ENCODE data around the gene KCNIP1. TPM values are rescaled to one million over a fixed set of nuclear protein-coding genes. Genes with fewer than 3 reads are reported as not detected.

The KCNIP1 gene
- total and polyA plus RNA-seq, 9 of the 15 experiments (the other 6 are each of a cell fraction or from before 2014, with no cell fraction given): not detected

- TF ChIP-seq ZFP36 (IDR thresholded peaks at IDR 0.05; ENCODE audit: low read depth, low read length, partially characterized antibody): peak; percentile 51
- no peak for TF ChIP-seq SRSF7 (optimal IDR thresholded peaks at IDR 0.05; ENCODE audit: low read depth, low read length)
- TF ChIP-seq TEAD1 (CRISPR knock-in tag; IDR thresholded peaks at IDR 0.05): peak in 1 of 2 experiments; percentile 52; a peak in 1 of 4 replicates
- 0 out of 6 replicates have a peak, but pooled peaks of 1 of the 3 experiments have one; percentile 13 for TF ChIP-seq CTCF (IDR thresholded peaks at IDR 0.05 in 2 of 3, conservative IDR thresholded peaks at IDR 0.05 in 1 of 3; ENCODE audit: insufficient read depth in 2 of 3, low read depth in 1 of 3, low read length in 3 of 3)
- peak; percentile 33 for TF ChIP-seq RBM25 (IDR thresholded peaks at IDR 0.05; ENCODE audit: low read depth, low read length, severe bottlenecking)
- BruUV-seq (replicated peaks): no TSS peak
- peaks cover 3% of the 10 kb centered on the region for H3K9me1 ChIP-seq (ENCODE audit: control insufficient read depth, insufficient read depth, low read length)
- DNase-seq (ENCODE audit: extremely low read depth in 1 of 4, low spot score in 3 of 4) (peak in 3 of 4 experiments; percentile 10 to 24 (median 20)), FAIRE-seq (no peak), ATAC-seq (peak; percentile 37)
- ChIA-PET POLR2A (interaction anchor here (0.6 kb wide), 1 partner anchor 122 kb away, joined by 3 read pairs; no protein-coding TSS in a partner anchor), CTCF (ENCODE audit: low intra/inter-chr PET ratio) (interaction anchor here (0.6 to 1.9 kb wide), 5 partner anchors 29 to 836 kb away, joined by 3 to 10 read pairs (median 3); no protein-coding TSS in a partner anchor)
- H3K4me1 ChIP-seq (replicated peaks in 1 of 2; ENCODE audit: control insufficient read depth in 2 of 2, insufficient read depth in 2 of 2, low read length in 2 of 2): peaks cover 4 to 11% of the 10 kb centered on the region in 2 experiments; a peak in 4 of 5 replicates
- no peak overlapping the region for H2AFZ ChIP-seq (ENCODE audit: low read depth, low read length)
- H3K27me3 ChIP-seq (ENCODE audit: control insufficient read depth in 2 of 2, insufficient read depth in 2 of 2, low read length in 2 of 2): peaks cover 0 to 13% of the 10 kb centered on the region in 2 experiments; a peak in 1 of 5 replicates
- in situ Hi-C loops (cut with MboI): no loop called here
- no peak overlapping the region for H3K4me3 ChIP-seq
- H3K4me2 ChIP-seq (ENCODE audit: insufficient read depth, low read length): no peak overlapping the region
- H3K36me3 ChIP-seq (ENCODE audit: control insufficient read depth, insufficient read depth, low read length): no peaks in the 10 kb centered on the region
- intact Hi-C loops (cut with micrococcal nuclease): no loop called here
- WGBS (ENCODE audit: insufficient coverage, low coverage, missing lambda C conversion rate): 5% methylated on average over 19 of the region's 19 CpGs
- no peak overlapping the region for H3K9ac ChIP-seq (ENCODE audit: insufficient read depth in 1 of 2, low read depth in 2 of 2, low read length in 2 of 2)
- H4K20me1 ChIP-seq (replicated peaks; ENCODE audit: control insufficient read depth, insufficient read depth, low read length): peaks cover 22% of the 10 kb centered on the region
- no peak overlapping the region for H3K27ac ChIP-seq (ENCODE audit: extremely low read depth, low read depth, low read length)
- H3K79me2 ChIP-seq (ENCODE audit: control insufficient read depth, insufficient read depth, low read length): no peaks in the 10 kb centered on the region
- no peaks in the 10 kb centered on the region for H3K9me3 ChIP-seq (replicated peaks; ENCODE audit: control insufficient read depth, insufficient read depth, low read depth, low read length)
These were observed 128.6 kb downstream of the KCNIP1 start for GRCh38 chr5:170632266-170632984.
